ENCODE results near the gene FEN1. TPM values are rescaled to one million over a fixed set of nuclear protein-coding genes. Genes with fewer than 3 reads are reported as not detected.

Gene FEN1
- total and polyA plus RNA-seq, 4 donors = 4.5 to 46.5 (median 9.5) TPM

- 92% methylated on average over 7 of the region's 7 CpGs for WGBS
- H3K27me3 ChIP-seq (ENCODE audit: control insufficient read depth in 4 of 4, insufficient read depth in 4 of 4, low read length in 3 of 4) = no peaks in the 10 kb centered on the region
- no peak overlapping the region for H3K27ac ChIP-seq (ENCODE audit: low read depth in 1 of 2, low read length in 2 of 2)
- DNase-seq (ENCODE audit: low spot score) = no peak
- TF ChIP-seq EGR1 (IDR thresholded peaks at IDR 0.05; ENCODE audit: low read depth in 2 of 2) = no peak
- TF ChIP-seq REST (IDR thresholded peaks at IDR 0.05) = no peak
- TF ChIP-seq CTCF (IDR thresholded peaks at IDR 0.05; ENCODE audit: low read depth, low read length, missing input control) = no peak
- no peak for TF ChIP-seq MAX (IDR thresholded peaks at IDR 0.05)
- no peak for TF ChIP-seq RAD21 (IDR thresholded peaks at IDR 0.05)
- no peak for TF ChIP-seq ZBTB33 (IDR thresholded peaks at IDR 0.05)
- no peak for TF ChIP-seq JUND (IDR thresholded peaks at IDR 0.05)
- no peak for TF ChIP-seq NR2F2 (IDR thresholded peaks at IDR 0.05)
- TF ChIP-seq FOXA2 (IDR thresholded peaks at IDR 0.05) = no peak
- no peak for TF ChIP-seq RXRA (IDR thresholded peaks at IDR 0.05)
- no peak for TF ChIP-seq HNF4A (conservative IDR thresholded peaks at IDR 0.05)
- no peak for TF ChIP-seq GABPA (IDR thresholded peaks at IDR 0.05 in 1 of 2, conservative IDR thresholded peaks at IDR 0.05 in 1 of 2)
- no peak for TF ChIP-seq YY1 (IDR thresholded peaks at IDR 0.05)
- TF ChIP-seq FOXA1 (IDR thresholded peaks at IDR 0.05) = no peak
- no peak for TF ChIP-seq ATF3 (IDR thresholded peaks at IDR 0.05)
- no peak for TF ChIP-seq TAF1 (conservative IDR thresholded peaks at IDR 0.05)
- no peak for TF ChIP-seq SP1 (IDR thresholded peaks at IDR 0.05)
- no peak for TF ChIP-seq HNF4G (IDR thresholded peaks at IDR 0.05)
- H3K9me3 ChIP-seq (ENCODE audit: control insufficient read depth in 4 of 4, low read length in 3 of 4) = no peaks in the 10 kb centered on the region
- no peak overlapping the region for H3K9ac ChIP-seq (ENCODE audit: low read depth in 1 of 2, low read length in 2 of 2)
- H3K4me3 ChIP-seq (ENCODE audit: low read depth in 1 of 3, low read length in 3 of 3) = no peak overlapping the region
- H3K4me1 ChIP-seq (ENCODE audit: control insufficient read depth in 4 of 4, insufficient read depth in 4 of 4, low read length in 3 of 4) = peaks cover 0 to 4% (median 0%) of the 10 kb centered on the region in 4 donors
- peaks cover 4 to 26% (median 13%) of the 10 kb centered on the region in 4 donors for H3K36me3 ChIP-seq (ENCODE audit: control insufficient read depth in 4 of 4, insufficient read depth in 3 of 4, low read depth in 1 of 4, low read length in 3 of 4)
These were observed 47.7 kb downstream of the FEN1 start for GRCh38 chr11:61840371-61840770.

Measured in liver (tissue), 9 donors.